ENCODE data around the gene STRN4. TPM values are rescaled to one million over a fixed set of nuclear protein-coding genes. Genes with fewer than 3 reads are reported as not detected.

The STRN4 gene
- total RNA-seq, 1 experiment from 2014 or later = 89.5 TPM

- ChIA-PET POLR2A (no interaction called here), CTCF (no interaction called here)
- Histone ChIP-seq H3K36me3 (ENCODE audit: control insufficient read depth, insufficient read depth, low read length) (peaks cover 4% of the 10 kb centered on the region), H3K4me3 (ENCODE audit: low read depth in 2 of 2, low read length in 2 of 2) (no peak overlapping the region), H3K27me3 (ENCODE audit: control insufficient read depth, insufficient read depth, low read length) (no peaks in the 10 kb centered on the region), H3K4me1 (ENCODE audit: control insufficient read depth, insufficient read depth, low read length) (no peaks in the 10 kb centered on the region), H3K9me3 (ENCODE audit: control insufficient read depth, insufficient read depth, low read depth, low read length) (no peaks in the 10 kb centered on the region), H3K27ac (ENCODE audit: low read length) (no peak overlapping the region)
- intact Hi-C loops (cut with micrococcal nuclease; ENCODE audit: unreplicated experiment) = no loop called here
- TF ChIP-seq, protein P1, sequence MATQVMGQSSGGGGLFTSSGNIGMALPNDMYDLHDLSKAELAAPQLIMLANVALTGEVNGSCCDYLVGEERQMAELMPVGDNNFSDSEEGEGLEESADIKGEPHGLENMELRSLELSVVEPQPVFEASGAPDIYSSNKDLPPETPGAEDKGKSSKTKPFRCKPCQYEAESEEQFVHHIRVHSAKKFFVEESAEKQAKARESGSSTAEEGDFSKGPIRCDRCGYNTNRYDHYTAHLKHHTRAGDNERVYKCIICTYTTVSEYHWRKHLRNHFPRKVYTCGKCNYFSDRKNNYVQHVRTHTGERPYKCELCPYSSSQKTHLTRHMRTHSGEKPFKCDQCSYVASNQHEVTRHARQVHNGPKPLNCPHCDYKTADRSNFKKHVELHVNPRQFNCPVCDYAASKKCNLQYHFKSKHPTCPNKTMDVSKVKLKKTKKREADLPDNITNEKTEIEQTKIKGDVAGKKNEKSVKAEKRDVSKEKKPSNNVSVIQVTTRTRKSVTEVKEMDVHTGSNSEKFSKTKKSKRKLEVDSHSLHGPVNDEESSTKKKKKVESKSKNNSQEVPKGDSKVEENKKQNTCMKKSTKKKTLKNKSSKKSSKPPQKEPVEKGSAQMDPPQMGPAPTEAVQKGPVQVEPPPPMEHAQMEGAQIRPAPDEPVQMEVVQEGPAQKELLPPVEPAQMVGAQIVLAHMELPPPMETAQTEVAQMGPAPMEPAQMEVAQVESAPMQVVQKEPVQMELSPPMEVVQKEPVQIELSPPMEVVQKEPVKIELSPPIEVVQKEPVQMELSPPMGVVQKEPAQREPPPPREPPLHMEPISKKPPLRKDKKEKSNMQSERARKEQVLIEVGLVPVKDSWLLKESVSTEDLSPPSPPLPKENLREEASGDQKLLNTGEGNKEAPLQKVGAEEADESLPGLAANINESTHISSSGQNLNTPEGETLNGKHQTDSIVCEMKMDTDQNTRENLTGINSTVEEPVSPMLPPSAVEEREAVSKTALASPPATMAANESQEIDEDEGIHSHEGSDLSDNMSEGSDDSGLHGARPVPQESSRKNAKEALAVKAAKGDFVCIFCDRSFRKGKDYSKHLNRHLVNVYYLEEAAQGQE (IDR thresholded peaks at IDR 0.05; ENCODE audit: insufficient read depth in 1 of 2, low read depth in 2 of 2, low read length in 1 of 2) = no peak
- no peak for TF ChIP-seq POLR2AphosphoS5 (IDR thresholded peaks at IDR 0.05; ENCODE audit: low read depth, low read length)
- TF ChIP-seq, protein P2, sequence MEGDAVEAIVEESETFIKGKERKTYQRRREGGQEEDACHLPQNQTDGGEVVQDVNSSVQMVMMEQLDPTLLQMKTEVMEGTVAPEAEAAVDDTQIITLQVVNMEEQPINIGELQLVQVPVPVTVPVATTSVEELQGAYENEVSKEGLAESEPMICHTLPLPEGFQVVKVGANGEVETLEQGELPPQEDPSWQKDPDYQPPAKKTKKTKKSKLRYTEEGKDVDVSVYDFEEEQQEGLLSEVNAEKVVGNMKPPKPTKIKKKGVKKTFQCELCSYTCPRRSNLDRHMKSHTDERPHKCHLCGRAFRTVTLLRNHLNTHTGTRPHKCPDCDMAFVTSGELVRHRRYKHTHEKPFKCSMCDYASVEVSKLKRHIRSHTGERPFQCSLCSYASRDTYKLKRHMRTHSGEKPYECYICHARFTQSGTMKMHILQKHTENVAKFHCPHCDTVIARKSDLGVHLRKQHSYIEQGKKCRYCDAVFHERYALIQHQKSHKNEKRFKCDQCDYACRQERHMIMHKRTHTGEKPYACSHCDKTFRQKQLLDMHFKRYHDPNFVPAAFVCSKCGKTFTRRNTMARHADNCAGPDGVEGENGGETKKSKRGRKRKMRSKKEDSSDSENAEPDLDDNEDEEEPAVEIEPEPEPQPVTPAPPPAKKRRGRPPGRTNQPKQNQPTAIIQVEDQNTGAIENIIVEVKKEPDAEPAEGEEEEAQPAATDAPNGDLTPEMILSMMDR (IDR thresholded peaks at IDR 0.05) = no peak
- no peak for TF ChIP-seq SIN3A (IDR thresholded peaks at IDR 0.05; ENCODE audit: borderline replicate concordance, insufficient read depth, low read depth, low read length)
- TF ChIP-seq TCF7L2 (IDR thresholded peaks at IDR 0.05; ENCODE audit: low read depth, low read length) = no peak
- ATAC-seq = no peak
- BruUV-seq (replicated peaks) = no TSS peak
- in situ Hi-C loops (cut with HindIII; ENCODE audit: low pct_unique_long_range_greater_than_20kb, low sequenced_read_pairs) = no loop called here
- DNase-seq (ENCODE audit: low read depth, low spot score) = no peak
Measured at GRCh38 chr19:46687438-46688145, 58.7 kb downstream of the STRN4 start.

DNA sequence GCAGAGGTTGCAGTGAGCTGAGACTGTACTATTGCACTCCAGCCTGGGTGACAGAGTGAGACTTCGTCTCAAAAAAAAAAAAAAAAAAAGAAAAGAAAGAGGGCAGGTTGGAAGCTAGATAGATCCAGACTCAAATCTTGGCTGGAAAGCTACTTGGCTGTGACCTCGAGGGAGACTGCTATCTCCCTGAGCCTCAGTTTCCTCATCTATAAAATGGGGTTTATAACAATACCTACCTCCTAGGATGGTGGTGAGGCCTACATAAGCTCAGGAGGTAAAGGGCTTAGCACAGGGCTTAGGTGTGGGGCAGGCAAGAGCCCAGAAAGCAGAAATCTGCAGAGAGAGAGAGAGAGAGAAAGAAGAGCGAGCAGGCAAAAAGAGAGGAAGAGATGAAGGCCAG is 61.1 kb downstream of the STRN4 start:
- no peak for ATAC-seq
- no TSS peak for BruUV-seq (replicated peaks)
- no peak for DNase-seq (ENCODE audit: low read depth, low spot score)
- ChIA-PET CTCF (interaction anchor here (0.6 kb wide), 1 partner anchor 90 kb away, joined by 3 read pairs; no protein-coding TSS in a partner anchor), POLR2A (no interaction called here)
- H3K27me3 ChIP-seq (ENCODE audit: control insufficient read depth, insufficient read depth, low read length) = no peaks in the 10 kb centered on the region
- H3K36me3 ChIP-seq (ENCODE audit: control insufficient read depth, insufficient read depth, low read length) = 0 out of 2 replicates have a peak, but pooled peaks cover 3% of the 10 kb centered on the region
- TF ChIP-seq, protein P1 (IDR thresholded peaks at IDR 0.05; ENCODE audit: insufficient read depth in 1 of 2, low read depth in 2 of 2, low read length in 1 of 2) = no peak
- intact Hi-C loops (cut with micrococcal nuclease; ENCODE audit: unreplicated experiment) = no loop called here
- no peaks in the 10 kb centered on the region for H3K4me1 ChIP-seq (ENCODE audit: control insufficient read depth, insufficient read depth, low read length)
- in situ Hi-C loops (cut with HindIII; ENCODE audit: low pct_unique_long_range_greater_than_20kb, low sequenced_read_pairs) = no loop called here
- H3K4me3 ChIP-seq (ENCODE audit: low read depth in 2 of 2, low read length in 2 of 2) = no peak overlapping the region
- H3K27ac ChIP-seq (ENCODE audit: low read length) = no peak overlapping the region
- H3K9me3 ChIP-seq (ENCODE audit: control insufficient read depth, insufficient read depth, low read depth, low read length) = no peaks in the 10 kb centered on the region

All from Panc1 (cell line).